ENCODE results near the gene PCTP.

Gene PCTP

GRCh38 chr17:55806745-55807495 is 56.1 kb downstream of the PCTP start:
- DNase-seq (ENCODE audit: low spot score): no peak

GRCh38 chr17:55811536-55811935 is 60.7 kb downstream of the PCTP start:
- no peak for DNase-seq (ENCODE audit: low spot score)

- no peak for DNase-seq (ENCODE audit: low spot score)
Measured at GRCh38 chr17:55812323-55812722, 61.5 kb downstream of the PCTP start.

- no peak for DNase-seq (ENCODE audit: low spot score)
Measured at GRCh38 chr17:55813944-55814343, 63.1 kb downstream of the PCTP start.

- DNase-seq (ENCODE audit: low spot score): no peak
Measured at GRCh38 chr17:55814377-55814776, 63.5 kb downstream of the PCTP start.

- DNase-seq (ENCODE audit: low spot score): no peak
Measured at GRCh38 chr17:55816532-55817396, 65.9 kb downstream of the PCTP start.

GRCh38 chr17:55817397-55817709 is 66.5 kb downstream of the PCTP start:
- DNase-seq (ENCODE audit: low spot score): no peak

GRCh38 chr17:55818026-55818425 is 67.2 kb downstream of the PCTP start:
- DNase-seq (ENCODE audit: low spot score): no peak

- DNase-seq (ENCODE audit: low spot score): no peak
Measured at GRCh38 chr17:55818451-55819375, 67.9 kb downstream of the PCTP start.

- no peak for DNase-seq (ENCODE audit: low spot score)
Measured at GRCh38 chr17:55820675-55821074, 69.8 kb downstream of the PCTP start.

GRCh38 chr17:55822028-55822427 is 71.2 kb downstream of the PCTP start:
- no peak for DNase-seq (ENCODE audit: low spot score)

- no peak for DNase-seq (ENCODE audit: low spot score)
Measured at GRCh38 chr17:55825213-55825612, 74.4 kb downstream of the PCTP start.
